Measurements from ENCODE around the gene CPA4. TPM values are rescaled to one million over a fixed set of nuclear protein-coding genes. Genes with fewer than 3 reads are reported as not detected.
"Not testable (repeated sequence)": the region's sequence is repeated elsewhere in the genome, so short reads cannot be mapped to it uniquely, and the experiment has no call there.

CPA4 gene, protein sequence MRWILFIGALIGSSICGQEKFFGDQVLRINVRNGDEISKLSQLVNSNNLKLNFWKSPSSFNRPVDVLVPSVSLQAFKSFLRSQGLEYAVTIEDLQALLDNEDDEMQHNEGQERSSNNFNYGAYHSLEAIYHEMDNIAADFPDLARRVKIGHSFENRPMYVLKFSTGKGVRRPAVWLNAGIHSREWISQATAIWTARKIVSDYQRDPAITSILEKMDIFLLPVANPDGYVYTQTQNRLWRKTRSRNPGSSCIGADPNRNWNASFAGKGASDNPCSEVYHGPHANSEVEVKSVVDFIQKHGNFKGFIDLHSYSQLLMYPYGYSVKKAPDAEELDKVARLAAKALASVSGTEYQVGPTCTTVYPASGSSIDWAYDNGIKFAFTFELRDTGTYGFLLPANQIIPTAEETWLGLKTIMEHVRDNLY
- under 1 TPM in 1 of 2 donors, not detected in 1; 0.23 TPM for total RNA-seq

DNA sequence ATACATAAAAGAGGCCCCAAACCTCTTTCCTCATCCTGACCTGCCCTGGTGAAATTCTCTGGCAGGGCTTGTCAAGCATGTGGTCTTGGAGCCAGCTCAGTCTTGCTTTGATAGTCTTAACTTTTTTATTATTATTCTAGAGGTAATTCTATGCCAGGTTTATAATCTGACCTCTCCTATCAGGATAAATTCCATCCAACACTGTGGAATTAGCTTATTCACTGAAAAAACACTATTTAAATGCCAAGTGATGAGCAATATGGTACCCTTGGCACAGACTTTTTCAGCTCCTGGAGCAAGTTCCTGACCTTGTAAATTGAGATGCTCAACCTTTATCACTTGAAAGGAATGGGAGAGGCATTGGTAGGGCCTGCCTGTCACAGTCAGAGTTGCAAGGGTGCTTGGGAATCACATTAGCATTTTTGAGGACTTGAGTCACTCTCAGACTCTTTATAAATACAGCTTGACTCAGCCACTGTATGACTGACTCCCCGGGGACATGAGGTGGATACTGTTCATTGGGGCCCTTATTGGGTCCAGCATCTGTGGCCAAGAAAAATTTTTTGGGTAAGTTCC, at the start of gene CPA4:
Gene CPA4, plus strand, starts transcription at position 480 of the 576 bp plus-strand sequence. Its CDS starts 20 bp downstream, at position 500.
- WGBS = 50% methylated on average over 1 of the region's 1 CpG
- intact Hi-C loops (cut with DNase I) = no loop called here
- no peak within 1 kb of the TSS for H3K4me3 ChIP-seq
- H3K4me1 ChIP-seq (replicated peaks) = no peaks in the 10 kb centered on the region
- H3K27ac ChIP-seq = no peak within 1 kb of the TSS
- TF ChIP-seq POLR2A (IDR thresholded peaks at IDR 0.05) (no peak), POLR2AphosphoS5 (IDR thresholded peaks at IDR 0.05) (no peak)
- no peaks in the 10 kb centered on the region for H3K27me3 ChIP-seq (replicated peaks; ENCODE audit: insufficient read depth)
- H3K36me3 ChIP-seq = no peaks in the 10 kb centered on the region
- DNase-seq (ENCODE audit: low spot score) = no peak
- no peaks in the 10 kb centered on the region for H3K9me3 ChIP-seq

DNA sequence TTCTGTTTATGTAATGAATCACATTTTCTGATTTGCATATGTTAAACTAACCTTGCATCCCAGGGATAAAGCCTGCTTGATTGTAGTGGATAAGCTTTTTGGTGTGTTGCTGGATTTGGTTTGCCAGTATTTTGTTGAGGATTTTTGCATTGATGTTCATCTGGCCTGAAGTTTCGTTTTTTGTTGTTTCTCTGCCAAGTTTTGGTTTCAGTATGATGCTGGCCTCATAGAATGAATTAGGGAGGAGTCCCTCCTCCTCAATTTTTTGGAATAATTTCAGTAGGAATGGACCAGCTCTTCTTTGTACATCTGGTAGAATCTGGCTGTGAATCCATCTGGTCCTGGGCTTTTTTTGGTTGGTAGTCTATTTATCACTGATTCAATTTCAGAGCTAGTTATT, 49.5 kb upstream of the CPA4 start:
- H3K27ac ChIP-seq; intact Hi-C loops (cut with DNase I); H3K27me3 ChIP-seq (replicated peaks; ENCODE audit: insufficient read depth); H3K4me3 ChIP-seq; H3K9me3 ChIP-seq; H3K36me3 ChIP-seq; DNase-seq (ENCODE audit: low spot score); H3K4me1 ChIP-seq (replicated peaks): not testable (repeated sequence)
- 5% methylated on average over 1 of the region's 1 CpG for WGBS

DNA sequence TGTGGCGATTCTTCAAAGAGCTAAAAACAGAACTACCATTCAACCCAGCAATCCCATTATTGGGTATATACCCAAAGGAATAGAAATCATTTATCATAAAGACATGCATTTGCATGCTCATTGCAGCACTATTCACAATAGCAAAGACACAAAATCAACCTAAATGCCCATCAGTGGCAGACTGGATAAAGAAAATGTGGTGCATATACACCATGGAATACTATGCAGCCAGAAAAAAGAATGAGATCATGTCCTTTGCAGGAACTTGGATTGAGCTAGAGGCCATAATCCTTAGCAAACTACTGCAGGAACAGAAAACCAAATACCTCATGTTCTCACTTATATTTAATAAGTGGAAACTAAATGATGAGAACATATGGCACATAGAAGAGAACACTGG, 46.5 kb upstream of the CPA4 start:
- H3K36me3 ChIP-seq; H3K4me1 ChIP-seq (replicated peaks); H3K9me3 ChIP-seq; intact Hi-C loops (cut with DNase I); H3K27me3 ChIP-seq (replicated peaks; ENCODE audit: insufficient read depth); DNase-seq (ENCODE audit: low spot score); H3K27ac ChIP-seq; H3K4me3 ChIP-seq: not testable (repeated sequence)
- 100% methylated on average over 1 of the region's 1 CpG for WGBS

DNA sequence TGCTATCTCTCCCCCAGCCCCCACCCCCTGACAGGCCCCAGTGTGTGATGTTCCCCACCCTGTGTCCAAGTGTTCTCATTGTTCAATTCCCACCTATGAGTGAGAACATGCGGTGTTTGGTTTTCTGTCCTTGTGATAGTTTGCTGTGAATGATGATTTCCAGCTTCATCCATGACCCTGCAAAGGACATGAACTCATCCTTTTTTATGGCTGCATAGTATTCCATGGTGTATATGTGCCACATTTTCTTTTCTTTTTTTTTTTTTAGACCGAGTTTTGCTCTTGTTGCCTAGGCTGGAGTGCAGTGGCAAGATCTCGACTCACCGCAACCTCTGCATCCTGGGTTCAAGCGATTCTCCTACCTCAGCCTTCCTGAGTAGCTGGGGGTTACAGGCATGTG, 44.1 kb upstream of the CPA4 start:
- H3K27ac ChIP-seq; H3K4me1 ChIP-seq (replicated peaks); intact Hi-C loops (cut with DNase I); H3K4me3 ChIP-seq; H3K9me3 ChIP-seq; H3K27me3 ChIP-seq (replicated peaks; ENCODE audit: insufficient read depth); H3K36me3 ChIP-seq; DNase-seq (ENCODE audit: low spot score): not testable (repeated sequence)
- 99% methylated on average over 5 of the region's 5 CpGs for WGBS

DNA sequence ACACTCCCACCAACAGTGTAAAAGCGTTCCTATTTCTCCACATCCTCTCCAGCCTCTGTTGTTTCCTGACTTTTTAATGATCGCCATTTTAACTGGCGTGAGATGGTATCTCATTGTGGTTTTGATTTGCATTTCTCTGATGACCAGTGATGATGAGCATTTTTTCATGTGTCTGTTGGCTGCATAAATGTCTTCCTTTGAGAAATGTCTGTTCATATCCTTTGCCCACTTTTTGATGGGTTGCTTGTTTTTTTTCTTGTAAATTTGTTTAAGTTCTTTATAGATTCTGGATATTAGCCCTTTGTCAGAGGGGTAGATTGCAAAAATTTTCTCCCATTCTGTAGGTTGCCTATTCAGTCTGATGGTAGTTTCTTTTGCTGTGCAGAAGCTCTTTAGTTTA, 43.3 kb upstream of the CPA4 start:
- H3K36me3 ChIP-seq; intact Hi-C loops (cut with DNase I); H3K4me3 ChIP-seq; DNase-seq (ENCODE audit: low spot score); H3K4me1 ChIP-seq (replicated peaks); H3K27me3 ChIP-seq (replicated peaks; ENCODE audit: insufficient read depth); H3K27ac ChIP-seq; H3K9me3 ChIP-seq: not testable (repeated sequence)
- 93% methylated on average over 3 of the region's 3 CpGs for WGBS

DNA sequence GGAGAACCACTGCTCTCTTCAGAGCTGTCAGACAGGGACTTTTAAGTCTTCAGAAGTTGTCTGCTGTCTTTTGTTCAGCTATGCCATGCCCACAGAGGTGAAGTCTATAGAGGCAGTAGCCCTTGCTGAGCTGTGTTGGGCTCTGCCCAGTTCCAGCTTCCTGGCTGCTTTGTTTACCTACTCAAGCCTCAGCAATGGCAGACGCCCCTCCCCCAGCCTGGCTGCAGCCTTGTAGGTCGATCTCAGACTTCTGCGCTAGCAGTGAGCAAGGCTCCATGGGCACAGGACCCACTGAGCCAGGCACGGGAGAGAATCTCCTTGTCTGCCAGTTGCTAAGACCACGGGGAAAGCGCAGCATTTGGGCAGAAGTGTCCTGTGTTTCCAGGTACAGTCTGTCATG, 38.4 kb upstream of the CPA4 start:
- H3K4me3 ChIP-seq = no peak overlapping the region
- no peaks in the 10 kb centered on the region for H3K27me3 ChIP-seq (replicated peaks; ENCODE audit: insufficient read depth)
- no peaks in the 10 kb centered on the region for H3K9me3 ChIP-seq
- intact Hi-C loops (cut with DNase I) = no loop called here
- H3K36me3 ChIP-seq = no peaks in the 10 kb centered on the region
- no peak for DNase-seq (ENCODE audit: low spot score)
- 78% methylated on average over 6 of the region's 6 CpGs for WGBS
- no peak for TF ChIP-seq POLR2A (IDR thresholded peaks at IDR 0.05)
- TF ChIP-seq POLR2AphosphoS5 (IDR thresholded peaks at IDR 0.05) = no peak
- H3K4me1 ChIP-seq (replicated peaks) = no peaks in the 10 kb centered on the region
- H3K27ac ChIP-seq = no peak overlapping the region

DNA sequence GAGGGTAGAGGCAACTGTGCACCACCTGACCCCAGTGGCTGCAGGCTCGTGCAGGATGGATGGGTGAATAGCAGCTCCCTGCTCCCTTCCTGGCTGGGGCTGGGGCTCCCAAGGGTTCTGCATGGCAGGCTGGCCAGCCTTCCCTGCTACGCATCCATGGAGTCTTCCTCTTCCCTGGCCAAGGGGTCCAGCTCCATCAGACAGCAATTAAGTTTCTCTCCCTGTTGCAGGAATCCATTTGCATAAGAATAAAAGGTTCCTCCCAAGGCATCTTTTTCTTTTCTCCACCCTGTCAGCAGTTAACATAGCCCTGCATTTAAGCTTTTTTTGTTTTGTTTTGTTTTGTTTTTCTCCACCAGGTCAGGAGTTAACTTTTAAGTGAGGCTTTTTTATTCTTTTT, 36.3 kb upstream of the CPA4 start:
- no peaks in the 10 kb centered on the region for H3K36me3 ChIP-seq
- no peaks in the 10 kb centered on the region for H3K9me3 ChIP-seq
- TF ChIP-seq POLR2AphosphoS5 (IDR thresholded peaks at IDR 0.05) = no peak
- no peak for TF ChIP-seq POLR2A (IDR thresholded peaks at IDR 0.05)
- TF ChIP-seq, protein P1, sequence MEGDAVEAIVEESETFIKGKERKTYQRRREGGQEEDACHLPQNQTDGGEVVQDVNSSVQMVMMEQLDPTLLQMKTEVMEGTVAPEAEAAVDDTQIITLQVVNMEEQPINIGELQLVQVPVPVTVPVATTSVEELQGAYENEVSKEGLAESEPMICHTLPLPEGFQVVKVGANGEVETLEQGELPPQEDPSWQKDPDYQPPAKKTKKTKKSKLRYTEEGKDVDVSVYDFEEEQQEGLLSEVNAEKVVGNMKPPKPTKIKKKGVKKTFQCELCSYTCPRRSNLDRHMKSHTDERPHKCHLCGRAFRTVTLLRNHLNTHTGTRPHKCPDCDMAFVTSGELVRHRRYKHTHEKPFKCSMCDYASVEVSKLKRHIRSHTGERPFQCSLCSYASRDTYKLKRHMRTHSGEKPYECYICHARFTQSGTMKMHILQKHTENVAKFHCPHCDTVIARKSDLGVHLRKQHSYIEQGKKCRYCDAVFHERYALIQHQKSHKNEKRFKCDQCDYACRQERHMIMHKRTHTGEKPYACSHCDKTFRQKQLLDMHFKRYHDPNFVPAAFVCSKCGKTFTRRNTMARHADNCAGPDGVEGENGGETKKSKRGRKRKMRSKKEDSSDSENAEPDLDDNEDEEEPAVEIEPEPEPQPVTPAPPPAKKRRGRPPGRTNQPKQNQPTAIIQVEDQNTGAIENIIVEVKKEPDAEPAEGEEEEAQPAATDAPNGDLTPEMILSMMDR (IDR thresholded peaks at IDR 0.05) = no peak
- no peak for DNase-seq (ENCODE audit: low spot score)
- H3K27me3 ChIP-seq (replicated peaks; ENCODE audit: insufficient read depth) = no peaks in the 10 kb centered on the region
- intact Hi-C loops (cut with DNase I) = no loop called here
- no peaks in the 10 kb centered on the region for H3K4me1 ChIP-seq (replicated peaks)
- 85% methylated on average over 2 of the region's 2 CpGs for WGBS
- no peak overlapping the region for H3K27ac ChIP-seq
- H3K4me3 ChIP-seq = no peak overlapping the region
